HepG2 (cell line): ENCODE data around the gene MXRA7. TPM values are rescaled to one million over a fixed set of nuclear protein-coding genes. Genes with fewer than 3 reads are reported as not detected.

ENCODE experiments used
- AKNA ChIP-seq: sonication (generic); formaldehyde crosslinking; IDR thresholded peaks from 2 replicates; pipeline ENCODE4 v1.4.0; 2020; ENCODE audit warnings: missing genetic modification reagents, borderline replicate concordance
- ATF1 ChIP-seq: IDR thresholded peaks from 2 replicates; pipeline ENCODE4 v1.6.1; 2016; ENCODE audit warnings: mild to moderate bottlenecking, control low read depth
- ELF1 ChIP-seq: sonication (generic); formaldehyde crosslinking; IDR thresholded peaks from 2 replicates; pipeline ENCODE4 v1.4.0; 2020; ENCODE audit warnings: missing genetic modification reagents
- ETS1 ChIP-seq: sonication (generic); formaldehyde crosslinking; IDR thresholded peaks from 2 replicates; pipeline ENCODE4 v1.4.0; 2020; ENCODE audit warnings: missing genetic modification reagents
- JUNB ChIP-seq: sonication (generic); formaldehyde crosslinking; IDR thresholded peaks from 2 replicates; pipeline ENCODE4 v1.8.0; 2022; ENCODE audit warnings: missing genetic modification reagents, mild to moderate bottlenecking, borderline replicate concordance
- KLF11 ChIP-seq: IDR thresholded peaks from 2 replicates; pipeline ENCODE4 v1.6.1; 2016; ENCODE audit warnings: missing compliant biosample characterization
- MAF1 ChIP-seq: sonication (generic); formaldehyde crosslinking; IDR thresholded peaks from 2 replicates; pipeline ENCODE4 v1.5.0; 2020; ENCODE audit warnings: missing genetic modification reagents, borderline replicate concordance
- SCMH1 ChIP-seq: sonication (generic); formaldehyde crosslinking; IDR thresholded peaks from 2 replicates; pipeline ENCODE4 v1.9.0; 2021; ENCODE audit warnings: missing genetic modification reagents, mild to moderate bottlenecking, borderline replicate concordance
- THAP8 ChIP-seq: sonication (generic); formaldehyde crosslinking; IDR thresholded peaks from 2 replicates; pipeline ENCODE4 v1.5.1; 2020; ENCODE audit warnings: missing genetic modification reagents, mild to moderate bottlenecking, borderline replicate concordance
- UBTF ChIP-seq: sonication (generic); formaldehyde crosslinking; IDR thresholded peaks from 2 replicates; pipeline ENCODE4 v1.4.0; 2020; ENCODE audit warnings: mild to moderate bottlenecking, missing genetic modification reagents
- ZNF24 ChIP-seq: fragments of 450-650 bp; IDR thresholded peaks from 2 replicates; pipeline ENCODE4 v1.6.1; 2017; ENCODE audit warnings: antibody characterized with exemption, mild to moderate bottlenecking
- ZNF260 ChIP-seq: sonication (generic); formaldehyde crosslinking; IDR thresholded peaks from 2 replicates; pipeline ENCODE4 v1.4.0; 2020; ENCODE audit warnings: missing genetic modification reagents, low read depth, mild to moderate bottlenecking, borderline replicate concordance
- ZNF430 ChIP-seq: sonication (generic); formaldehyde crosslinking; IDR thresholded peaks from 2 replicates; pipeline ENCODE4 v1.9.0; 2021; ENCODE audit warnings: mild to moderate bottlenecking, missing genetic modification reagents
- ZNF567 ChIP-seq: sonication (generic); formaldehyde crosslinking; IDR thresholded peaks from 2 replicates; pipeline ENCODE4 v1.8.1; 2023; ENCODE audit warnings: mild to moderate bottlenecking, missing genetic modification reagents, borderline replicate concordance
- ZNF737 ChIP-seq: sonication (generic); formaldehyde crosslinking; IDR thresholded peaks from 2 replicates; pipeline ENCODE4 v1.5.0; 2020; ENCODE audit warnings: missing genetic modification reagents, mild to moderate bottlenecking, borderline replicate concordance
- ZNF792 ChIP-seq: IDR thresholded peaks from 2 replicates; pipeline ENCODE4 v1.6.1; 2016
- polyA plus RNA-seq, 8 experiments: library from polyadenylated mRNA; depleted of rRNA in 3 of 8; stranded (reverse) in 7 of 8; unstranded in 1 of 8; fragments of >200 nt; fragmentation: Illumina TruSeq in 4 of 8; extraction: Trizol in 4 of 8; gene quantifications; 2 replicates each; pipeline versions ENCODE4 v1.2.1 to v1.2.3, GENCODE V29; 2011 to 2016; ENCODE audit warnings: low read depth in 4 of 8, missing spikeins in 1 of 8, mixed read lengths in 1 of 8; ENCODE audit not compliant: insufficient read depth in 1 of 8
- total RNA-seq, 5 experiments: library from RNA; depleted of rRNA; stranded (reverse); fragments of >200 nt; fragmentation: Illumina TruSeq; extraction: Trizol; gene quantifications; 2 replicates each; pipeline ENCODE4 v1.2.3, GENCODE V29; 2016; ENCODE audit warnings: low read depth in 1 of 5
- TF ChIP-seq, protein P1 (sequence below): sonication (generic); formaldehyde crosslinking; IDR thresholded peaks from 2 replicates; pipeline ENCODE4 v1.4.0; 2020; ENCODE audit warnings: missing genetic modification reagents, borderline replicate concordance

MXRA7 gene
- total and polyA plus RNA-seq, 2 of the 13 experiments (the other 11 are each of a cell fraction or from before 2014, with no cell fraction given) = 44.8 to 112 TPM

GRCh38 chr17:76725580-76726230 is 14.9 kb upstream of the MXRA7 start (continued):
- no peak for TF ChIP-seq AKNA (CRISPR knock-in tag)
- TF ChIP-seq MAF1 (CRISPR knock-in tag) = no peak
- no peak; the same call in 1 of the 2 replicates for TF ChIP-seq THAP8 (CRISPR knock-in tag)
- no peak for TF ChIP-seq ZNF737
- no peak for TF ChIP-seq ATF1 (CRISPR knock-in tag)
- TF ChIP-seq ZNF24 = no peak
- no peak for TF ChIP-seq ZNF260
- no peak; the same call in 1 of the 2 replicates for TF ChIP-seq ZNF430 (CRISPR knock-in tag)
- no peak for TF ChIP-seq ELF1 (CRISPR knock-in tag)
- no peak for TF ChIP-seq UBTF (CRISPR knock-in tag)
- TF ChIP-seq SCMH1 (CRISPR knock-in tag) = no peak
- TF ChIP-seq, protein P1, sequence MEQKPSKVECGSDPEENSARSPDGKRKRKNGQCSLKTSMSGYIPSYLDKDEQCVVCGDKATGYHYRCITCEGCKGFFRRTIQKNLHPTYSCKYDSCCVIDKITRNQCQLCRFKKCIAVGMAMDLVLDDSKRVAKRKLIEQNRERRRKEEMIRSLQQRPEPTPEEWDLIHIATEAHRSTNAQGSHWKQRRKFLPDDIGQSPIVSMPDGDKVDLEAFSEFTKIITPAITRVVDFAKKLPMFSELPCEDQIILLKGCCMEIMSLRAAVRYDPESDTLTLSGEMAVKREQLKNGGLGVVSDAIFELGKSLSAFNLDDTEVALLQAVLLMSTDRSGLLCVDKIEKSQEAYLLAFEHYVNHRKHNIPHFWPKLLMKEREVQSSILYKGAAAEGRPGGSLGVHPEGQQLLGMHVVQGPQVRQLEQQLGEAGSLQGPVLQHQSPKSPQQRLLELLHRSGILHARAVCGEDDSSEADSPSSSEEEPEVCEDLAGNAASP (CRISPR knock-in tag) = no peak
- TF ChIP-seq JUNB = no peak
- TF ChIP-seq ZNF567 (CRISPR knock-in tag) = no peak
- TF ChIP-seq ZNF792 = 0 out of 2 replicates have a peak, but pooled peaks have one; percentile 12
- TF ChIP-seq ETS1 = no peak
- TF ChIP-seq KLF11 (CRISPR knock-in tag) = no peak
